ENCODE measurements around the gene NONO. TPM values are rescaled to one million over a fixed set of nuclear protein-coding genes. Genes with fewer than 3 reads are reported as not detected.
A peak's percentile ranks its signal among the peaks of the same experiment; 100 is the strongest.
"Not testable (repeated sequence)": the region's sequence is repeated elsewhere in the genome, so short reads cannot be mapped to it uniquely, and the experiment has no call there.

NONO gene
- total RNA-seq, 2 donors from 2014 or later, result 168 to 243 TPM

GRCh38 chrX:71320126-71320525 lies 36.7 kb downstream of the NONO start:
- no peaks in the 10 kb centered on the region for H3K4me1 ChIP-seq (ENCODE audit: control insufficient read depth in 1 of 2, low read depth in 2 of 2)
- TF ChIP-seq CTCF (IDR thresholded peaks at IDR 0.05), result no peak
- H3K4me3 ChIP-seq, result no peak overlapping the region
- no peaks in the 10 kb centered on the region for H3K36me3 ChIP-seq
- H3K27ac ChIP-seq, result no peak overlapping the region
- no peaks in the 10 kb centered on the region for H3K9me3 ChIP-seq
- ATAC-seq (ENCODE audit: insufficient number of reproducible peaks, low FRiP score, low read depth) (no peak), DNase-seq (ENCODE audit: low spot score) (no peak)
- H3K27me3 ChIP-seq (replicated peaks; ENCODE audit: insufficient read depth), result no peaks in the 10 kb centered on the region

GRCh38 chrX:71321731-71322130 lies 38.3 kb downstream of the NONO start:
- no peaks in the 10 kb centered on the region for H3K9me3 ChIP-seq
- no peaks in the 10 kb centered on the region for H3K4me1 ChIP-seq (ENCODE audit: control insufficient read depth in 1 of 2, low read depth in 2 of 2)
- no peak overlapping the region for H3K4me3 ChIP-seq
- H3K27ac ChIP-seq, result peak overlapping the region in 1 of 2 donors; percentile 22
- no peak for ATAC-seq (ENCODE audit: insufficient number of reproducible peaks, low FRiP score, low read depth)
- TF ChIP-seq CTCF (IDR thresholded peaks at IDR 0.05), result no peak
- DNase-seq (ENCODE audit: low spot score), result no peak
- no peaks in the 10 kb centered on the region for H3K36me3 ChIP-seq
- H3K27me3 ChIP-seq (replicated peaks; ENCODE audit: insufficient read depth), result no peaks in the 10 kb centered on the region

DNA sequence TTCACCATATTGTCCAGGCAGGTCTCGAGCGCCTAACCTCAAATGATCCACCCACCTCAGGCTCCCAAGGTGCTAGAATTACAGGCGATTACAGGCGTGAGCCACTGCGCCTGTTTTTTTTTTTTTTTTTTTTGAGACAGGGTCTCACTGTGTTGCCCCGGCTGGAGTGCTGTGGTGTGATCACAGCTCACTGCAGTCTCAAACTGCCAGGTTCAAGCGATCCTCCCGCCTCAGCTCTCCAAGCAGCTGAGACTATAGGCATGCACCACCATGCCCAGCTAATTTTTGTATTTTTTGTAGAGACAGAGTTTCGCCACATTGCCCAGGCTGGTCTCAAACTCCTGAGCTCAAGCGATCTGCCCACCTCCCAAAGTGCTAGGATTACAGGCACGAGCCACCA lies 41.0 kb downstream of the NONO start:
- H3K4me1 ChIP-seq (ENCODE audit: control insufficient read depth in 1 of 2, low read depth in 2 of 2); H3K27me3 ChIP-seq (replicated peaks; ENCODE audit: insufficient read depth); H3K36me3 ChIP-seq; H3K4me3 ChIP-seq; DNase-seq (ENCODE audit: low spot score); H3K9me3 ChIP-seq; H3K27ac ChIP-seq; ATAC-seq (ENCODE audit: insufficient number of reproducible peaks, low FRiP score, low read depth): not testable (repeated sequence)

DNA sequence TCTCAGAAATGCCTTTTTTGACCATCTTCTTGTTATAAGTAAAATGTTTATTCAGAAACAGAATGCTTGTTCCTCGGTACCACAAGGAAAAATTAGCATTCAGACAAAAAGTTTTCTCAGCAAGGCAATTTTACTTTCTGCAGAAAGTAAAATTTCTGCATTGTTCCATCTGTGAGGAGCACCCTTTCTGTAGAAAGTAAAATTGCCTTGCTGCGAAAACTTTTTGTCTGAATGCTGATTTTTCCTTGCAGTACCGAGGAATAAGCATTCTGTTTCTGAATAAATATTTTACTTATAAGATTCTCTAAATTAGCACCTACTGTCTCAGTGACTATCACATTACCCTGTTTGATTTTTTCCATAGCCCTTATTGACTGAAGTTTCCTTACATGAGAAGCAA lies 43.0 kb downstream of the NONO start:
- no peaks in the 10 kb centered on the region for H3K27me3 ChIP-seq (replicated peaks; ENCODE audit: insufficient read depth)
- no peak overlapping the region for H3K4me3 ChIP-seq
- TF ChIP-seq CTCF (IDR thresholded peaks at IDR 0.05), result no peak
- no peak for ATAC-seq (ENCODE audit: insufficient number of reproducible peaks, low FRiP score, low read depth)
- DNase-seq (ENCODE audit: low spot score), result no peak
- no peaks in the 10 kb centered on the region for H3K4me1 ChIP-seq (ENCODE audit: control insufficient read depth in 1 of 2, low read depth in 2 of 2)
- H3K27ac ChIP-seq, result no peak overlapping the region
- no peaks in the 10 kb centered on the region for H3K9me3 ChIP-seq
- H3K36me3 ChIP-seq, result no peaks in the 10 kb centered on the region

DNA sequence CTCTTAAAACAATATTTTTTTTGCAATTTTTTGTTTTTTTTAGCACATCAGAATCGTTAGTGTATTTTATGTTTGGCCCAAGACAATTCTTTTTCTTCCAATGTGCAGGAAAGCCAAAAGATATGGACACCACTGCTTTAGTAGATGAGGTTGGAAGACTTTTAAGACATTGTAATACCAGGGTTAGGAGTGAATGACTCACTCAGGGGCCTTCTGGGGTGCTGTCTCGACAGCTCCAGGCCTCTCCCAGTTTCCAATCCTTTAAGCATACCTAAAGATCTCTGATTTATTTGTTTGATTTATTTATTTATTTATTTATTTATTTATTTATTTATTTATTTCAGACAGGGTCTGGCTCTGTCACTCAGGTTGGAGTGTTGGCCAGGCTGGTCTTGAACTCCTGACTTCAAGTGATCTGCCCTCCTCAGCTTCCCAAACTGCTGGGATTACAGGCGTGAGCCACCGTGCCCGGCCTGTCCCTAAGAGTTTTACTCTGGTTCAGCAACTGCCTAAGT lies 65.8 kb downstream of the NONO start:
- not testable (repeated sequence) for ATAC-seq (ENCODE audit: insufficient number of reproducible peaks, low FRiP score, low read depth); H3K9me3 ChIP-seq; H3K27me3 ChIP-seq (replicated peaks; ENCODE audit: insufficient read depth); DNase-seq (ENCODE audit: low spot score); H3K36me3 ChIP-seq; H3K4me1 ChIP-seq (ENCODE audit: control insufficient read depth in 1 of 2, low read depth in 2 of 2); H3K27ac ChIP-seq; H3K4me3 ChIP-seq

DNA sequence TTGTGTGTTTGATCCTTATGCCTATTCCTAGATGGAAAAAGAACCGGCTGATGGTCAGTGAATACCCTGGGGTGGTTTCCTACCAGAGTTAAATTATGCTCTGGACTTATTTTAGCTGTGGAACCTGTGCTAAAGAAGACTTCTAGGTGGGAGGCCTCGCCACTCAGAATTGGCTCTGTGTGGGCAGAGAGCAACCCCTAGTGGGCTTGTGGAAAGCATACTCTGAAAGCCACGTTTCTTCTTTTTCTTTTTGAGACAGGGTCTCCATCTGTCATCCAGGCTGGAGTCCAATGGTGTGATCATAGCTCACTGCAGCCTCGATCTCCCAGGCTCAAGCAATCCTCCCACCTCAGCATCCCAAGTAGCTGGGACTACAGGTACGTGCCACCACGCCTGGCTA lies 66.4 kb downstream of the NONO start:
- H3K9me3 ChIP-seq; H3K36me3 ChIP-seq; H3K27ac ChIP-seq; H3K4me3 ChIP-seq; DNase-seq (ENCODE audit: low spot score); ATAC-seq (ENCODE audit: insufficient number of reproducible peaks, low FRiP score, low read depth); H3K4me1 ChIP-seq (ENCODE audit: control insufficient read depth in 1 of 2, low read depth in 2 of 2); H3K27me3 ChIP-seq (replicated peaks; ENCODE audit: insufficient read depth): not testable (repeated sequence)

Other genes with a start within 250 kb of the NONO start
- 10 to 100 TPM; 33.9 to 62.1 TPM for gene SNX12, start 215.3 kb upstream of the NONO start, total RNA-seq
- gene FOXO4, start 187.8 kb upstream of the NONO start, total RNA-seq, result 10 to 100 TPM; 10.9 to 19.2 TPM
- not detected for gene CXorf65, start 176.9 kb upstream of the NONO start, total RNA-seq
- gene IL2RG, start 172.1 kb upstream of the NONO start, total RNA-seq, result 10 to 100 TPM in 1 of 2 donors, 1 to 10 TPM in 1; 4.9 to 14.2 TPM
- gene MED12, start 165.0 kb upstream of the NONO start, total RNA-seq, result 10 to 100 TPM; 22.9 to 48.8 TPM
- 1 to 10 TPM; 1.1 to 1.8 TPM for gene NLGN3, start 138.8 kb upstream of the NONO start, total RNA-seq
- gene GJB1, start 60.4 kb upstream of the NONO start, total RNA-seq, result not detected
- gene ZMYM3, start 29.5 kb upstream of the NONO start, total RNA-seq, result 10 to 100 TPM; 14.7 to 21.9 TPM
- gene ITGB1BP2, start 18.1 kb downstream of the NONO start, total RNA-seq, result 10 to 100 TPM; 18.5 to 52.6 TPM
- gene TAF1, start 82.7 kb downstream of the NONO start, total RNA-seq, result 10 to 100 TPM; 38.0 to 81.0 TPM
- gene OGT, start 249.5 kb downstream of the NONO start, total RNA-seq, result 100 to 1,000 TPM; 196 to 258 TPM